Measurements from ENCODE around the gene BAIAP3.
A peak's percentile ranks its signal among the peaks of the same experiment; 100 is the strongest.

BAIAP3 gene

GRCh38 chr16:1309888-1310831 lies 23.3 kb upstream of the BAIAP3 start:
- peaks cover 7% of the 10 kb centered on the region for H3K27me3 Mint-ChIP-seq (ENCODE audit: low read depth, poor library complexity)
- peak overlapping the region; percentile 100 for H3K4me3 Mint-ChIP-seq
- H3K36me3 Mint-ChIP-seq (ENCODE audit: low read depth), result peaks cover 6% of the 10 kb centered on the region
- TF ChIP-seq CTCF (IDR thresholded peaks at IDR 0.05), result no peak
- no peaks in the 10 kb centered on the region for H3K9me3 Mint-ChIP-seq
- DNase-seq, result no peak
- peaks cover 32% of the 10 kb centered on the region for H3K4me1 Mint-ChIP-seq
- peak overlapping the region; percentile 100 for H3K27ac Mint-ChIP-seq

- H3K27ac Mint-ChIP-seq, result peak overlapping the region; percentile 100
- TF ChIP-seq CTCF (IDR thresholded peaks at IDR 0.05), result no peak
- H3K4me1 Mint-ChIP-seq, result peaks cover 32% of the 10 kb centered on the region
- peaks cover 7% of the 10 kb centered on the region for H3K27me3 Mint-ChIP-seq (ENCODE audit: low read depth, poor library complexity)
- peaks cover 10% of the 10 kb centered on the region for H3K36me3 Mint-ChIP-seq (ENCODE audit: low read depth)
- H3K9me3 Mint-ChIP-seq, result no peaks in the 10 kb centered on the region
- DNase-seq, result peak; percentile 42
- peak overlapping the region; percentile 100 for H3K4me3 Mint-ChIP-seq
Observed at GRCh38 chr16:1310832-1311200, 22.6 kb upstream of the BAIAP3 start.

- no peaks in the 10 kb centered on the region for H3K9me3 Mint-ChIP-seq
- H3K4me3 Mint-ChIP-seq, result peak overlapping the region; percentile 100
- peaks cover 31% of the 10 kb centered on the region for H3K4me1 Mint-ChIP-seq
- no peak for TF ChIP-seq CTCF (IDR thresholded peaks at IDR 0.05)
- peaks cover 2% of the 10 kb centered on the region for H3K27me3 Mint-ChIP-seq (ENCODE audit: low read depth, poor library complexity)
- H3K36me3 Mint-ChIP-seq (ENCODE audit: low read depth), result peaks cover 15% of the 10 kb centered on the region
- DNase-seq, result no peak
- peak overlapping the region; percentile 100 for H3K27ac Mint-ChIP-seq
Observed at GRCh38 chr16:1311212-1311737, 22.2 kb upstream of the BAIAP3 start.

GRCh38 chr16:1311738-1312466 lies 21.5 kb upstream of the BAIAP3 start:
- no peaks in the 10 kb centered on the region for H3K27me3 Mint-ChIP-seq (ENCODE audit: low read depth, poor library complexity)
- no peaks in the 10 kb centered on the region for H3K9me3 Mint-ChIP-seq
- H3K4me1 Mint-ChIP-seq, result peaks cover 28% of the 10 kb centered on the region
- H3K4me3 Mint-ChIP-seq, result peak overlapping the region; percentile 100
- DNase-seq, result no peak
- no peak for TF ChIP-seq CTCF (IDR thresholded peaks at IDR 0.05)
- H3K27ac Mint-ChIP-seq, result no peak overlapping the region
- peaks cover 21% of the 10 kb centered on the region for H3K36me3 Mint-ChIP-seq (ENCODE audit: low read depth)

- Mint-ChIP-seq H3K9me3 (no peaks in the 10 kb centered on the region), H3K27me3 (ENCODE audit: low read depth, poor library complexity) (no peaks in the 10 kb centered on the region), H3K27ac (peak overlapping the region; percentile 32), H3K4me1 (peaks cover 28% of the 10 kb centered on the region), H3K4me3 (peak overlapping the region; percentile 28), H3K36me3 (ENCODE audit: low read depth) (peaks cover 27% of the 10 kb centered on the region)
- no peak for DNase-seq
- TF ChIP-seq CTCF (IDR thresholded peaks at IDR 0.05), result no peak
Observed at GRCh38 chr16:1312467-1312816, 21.0 kb upstream of the BAIAP3 start.
